ENCODE data around the gene PLEKHG7.

- no peak for TF ChIP-seq CTCF (IDR thresholded peaks at IDR 0.05 in 8 of 11, conservative IDR thresholded peaks at IDR 0.05 in 3 of 11)
- TF ChIP-seq POLR2AphosphoS5 (IDR thresholded peaks at IDR 0.05): no peak
- TF ChIP-seq POLR2A (IDR thresholded peaks at IDR 0.05): no peak
These were observed 30.9 kb downstream of the PLEKHG7 start for GRCh38 chr12:92733661-92734060.

All from spleen (tissue), 7 donors.